ENCODE measurements around the gene CCDC174.
A peak's percentile ranks its signal among the peaks of the same experiment; 100 is the strongest.

The CCDC174 gene

DNA sequence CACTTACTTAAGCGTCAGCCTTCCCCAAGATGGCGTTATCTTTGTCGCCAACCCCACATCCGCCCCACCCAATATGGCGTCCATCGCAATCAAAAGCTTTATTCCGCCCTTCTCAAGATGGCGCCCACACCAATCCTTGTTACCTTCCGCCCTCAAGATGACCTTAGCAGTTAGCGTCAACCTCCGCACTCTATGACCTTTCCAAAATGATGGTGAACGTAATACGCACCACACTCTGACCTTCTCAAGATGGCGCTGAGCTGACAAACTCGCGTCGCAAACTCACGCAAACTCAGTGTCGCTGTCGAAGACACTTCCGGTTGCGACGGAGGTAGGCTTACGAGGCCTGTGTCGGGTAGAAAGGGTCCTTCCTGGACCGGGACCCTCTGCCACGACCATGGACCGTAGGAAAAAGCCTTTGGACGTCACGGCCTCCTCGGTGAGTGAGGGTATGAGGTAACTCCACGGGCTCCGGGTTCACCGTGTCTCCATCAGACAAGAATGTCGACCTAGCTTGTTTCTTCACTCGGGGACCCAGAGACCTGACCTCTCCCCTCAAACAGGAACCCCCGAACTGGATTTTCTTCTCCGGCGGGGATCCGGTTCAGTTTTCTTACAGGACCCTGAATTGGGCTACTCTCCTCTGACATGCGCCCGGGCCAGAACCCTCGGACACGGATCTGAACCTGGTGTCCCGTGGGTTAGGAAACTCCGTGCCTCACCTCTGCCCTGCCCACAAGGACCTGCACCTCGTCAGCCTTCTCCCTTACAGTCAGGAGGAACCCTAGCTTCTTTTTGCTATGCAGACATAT, at the start of gene CCDC174:
Gene CCDC174 (plus strand): TSS at position 323 of the 812 bp plus-strand sequence. CDS start 75 bp downstream, at position 398.
- peak within 1 kb of the TSS; percentile 98 for H3K4me3 ChIP-seq (ENCODE audit: low read depth, low read length)
- in situ Hi-C loops (cut with HindIII; ENCODE audit: low sequenced_read_pairs): loop anchor here (10.0 kb wide), 1 partner anchor 293 kb away; the partner anchor contains the start of gene NR2C2
- TF ChIP-seq CTCF (IDR thresholded peaks at IDR 0.05; ENCODE audit: low read depth, low read length, missing control alignments): no peak
- DNase-seq (ENCODE audit: low read depth): peak; percentile 96

- in situ Hi-C loops (cut with HindIII; ENCODE audit: low sequenced_read_pairs): no loop called here
- no peak overlapping the region for H3K4me3 ChIP-seq (ENCODE audit: low read depth, low read length)
- TF ChIP-seq CTCF (IDR thresholded peaks at IDR 0.05; ENCODE audit: low read depth, low read length, missing control alignments): peak; percentile 27
- no peak for DNase-seq (ENCODE audit: low read depth)
These were observed 49.4 kb upstream of the CCDC174 start for GRCh38 chr3:14602006-14602803.

DNA sequence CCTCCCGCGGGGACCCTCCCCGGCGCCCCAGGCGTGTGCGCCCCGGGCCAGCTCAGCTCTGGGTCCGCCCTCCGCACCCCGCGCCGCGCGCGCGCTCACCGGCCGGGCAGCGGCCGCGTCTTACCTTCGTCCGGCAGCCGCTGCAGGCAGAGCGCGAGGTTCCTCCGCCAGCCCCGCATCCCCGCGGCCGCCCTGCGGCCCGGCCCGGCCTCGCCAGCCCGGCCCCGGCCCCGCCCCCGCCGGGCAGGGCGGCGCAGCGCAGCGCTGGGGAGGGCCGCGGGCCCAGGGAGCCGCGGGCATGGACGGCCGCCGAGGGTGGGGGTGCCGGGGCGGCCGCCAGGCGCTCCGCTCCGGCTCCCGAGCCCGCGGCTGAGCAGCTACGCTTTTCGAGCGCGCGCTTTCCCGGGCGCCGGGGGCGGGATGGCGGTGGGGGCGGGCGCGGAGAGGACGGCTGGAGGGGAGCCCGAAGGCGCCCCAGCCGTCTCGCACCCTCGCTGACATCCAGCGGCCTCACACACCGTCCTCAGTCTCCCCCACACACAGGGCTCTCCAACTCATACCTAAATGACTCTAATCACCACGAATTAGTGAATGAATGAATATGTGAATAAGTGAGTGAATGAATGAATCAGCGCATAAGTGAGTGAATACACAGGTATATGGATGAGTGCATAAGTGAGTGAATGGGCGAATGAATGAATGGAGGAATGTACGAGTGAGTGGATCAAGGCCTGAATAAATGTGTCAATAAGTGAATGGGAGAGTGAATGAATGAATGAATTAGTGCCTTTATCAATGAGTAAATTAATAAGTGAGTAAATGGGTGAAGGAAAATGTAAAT, 48.5 kb upstream of the CCDC174 start:
- no peak for TF ChIP-seq CTCF (IDR thresholded peaks at IDR 0.05; ENCODE audit: low read depth, low read length, missing control alignments)
- in situ Hi-C loops (cut with HindIII; ENCODE audit: low sequenced_read_pairs): no loop called here
- DNase-seq (ENCODE audit: low read depth): no peak
- H3K4me3 ChIP-seq (ENCODE audit: low read depth, low read length): no peak overlapping the region

GRCh38 chr3:14605067-14605466, 46.5 kb upstream of the CCDC174 start:
- in situ Hi-C loops (cut with HindIII; ENCODE audit: low sequenced_read_pairs): no loop called here
- DNase-seq (ENCODE audit: low read depth): no peak
- no peak for TF ChIP-seq CTCF (IDR thresholded peaks at IDR 0.05; ENCODE audit: low read depth, low read length, missing control alignments)
- H3K4me3 ChIP-seq (ENCODE audit: low read depth, low read length): no peak overlapping the region

DNA sequence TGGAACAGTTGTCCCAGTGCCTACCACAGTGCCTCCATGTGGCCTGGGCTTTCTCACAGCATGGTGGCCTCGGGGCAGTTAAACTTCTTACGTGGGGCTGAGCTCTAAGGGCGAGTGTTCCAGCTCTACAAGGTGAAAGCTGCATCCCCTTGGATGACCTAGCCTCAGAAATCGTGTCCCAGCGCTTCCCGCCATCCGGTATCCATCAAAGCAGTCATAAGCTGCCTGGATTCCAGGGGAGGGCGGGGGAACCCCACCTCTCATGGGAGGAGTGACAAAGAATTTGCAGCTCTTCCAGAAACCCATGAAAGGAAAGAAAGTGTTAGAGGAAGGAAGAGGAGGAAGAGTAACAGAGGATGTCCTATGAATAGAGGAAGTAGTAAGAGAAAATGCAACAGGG, 45.8 kb upstream of the CCDC174 start:
- TF ChIP-seq CTCF (IDR thresholded peaks at IDR 0.05; ENCODE audit: low read depth, low read length, missing control alignments): no peak
- no peak overlapping the region for H3K4me3 ChIP-seq (ENCODE audit: low read depth, low read length)
- no peak for DNase-seq (ENCODE audit: low read depth)
- in situ Hi-C loops (cut with HindIII; ENCODE audit: low sequenced_read_pairs): no loop called here

All from astrocyte of the cerebellum (primary cell).